Measurements from ENCODE around the gene SH3GL1. TPM values are rescaled to one million over a fixed set of nuclear protein-coding genes. Genes with fewer than 3 reads are reported as not detected.
A peak's percentile ranks its signal among the peaks of the same experiment; 100 is the strongest.

The SH3GL1 gene
- total RNA-seq, 1 donor from 2014 or later, result 96.6 TPM

DNA sequence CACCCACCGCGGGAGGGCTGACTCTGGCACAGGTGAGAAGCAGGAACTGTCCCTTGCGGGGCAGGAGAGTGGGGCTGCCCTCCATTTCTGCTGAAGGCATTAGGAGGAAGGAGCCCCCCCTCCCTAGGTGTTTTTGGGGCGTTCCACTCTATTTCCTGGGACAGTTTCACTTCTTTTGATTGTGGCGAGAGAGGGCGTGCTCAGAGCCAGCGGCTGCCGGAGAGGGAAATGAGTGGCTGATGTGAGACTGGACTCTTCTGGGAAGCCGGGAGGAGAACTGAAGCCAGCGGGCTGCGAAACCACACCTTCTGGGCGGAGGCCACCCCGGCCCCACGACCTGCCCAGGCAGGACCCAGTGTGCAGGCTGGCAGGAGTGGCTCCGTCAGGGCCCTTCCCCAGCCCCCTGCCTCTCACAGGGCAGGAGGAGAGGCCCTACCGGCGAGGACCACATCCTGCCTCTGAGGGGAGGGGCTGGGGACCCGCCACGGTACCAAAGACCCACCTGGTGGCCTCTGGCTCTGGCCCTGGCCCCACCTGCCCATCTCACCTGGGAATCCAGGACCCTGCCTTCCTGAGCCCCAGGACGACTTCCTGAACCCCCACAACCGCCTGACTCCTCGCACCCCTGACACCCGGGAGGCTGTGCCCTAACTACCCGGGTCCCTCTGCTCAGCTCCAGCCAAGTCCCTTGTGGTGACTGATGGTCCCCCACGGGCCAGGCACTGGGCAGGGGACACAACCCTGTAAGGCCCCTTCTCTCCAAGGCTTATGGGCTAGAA lies 31.0 kb downstream of the SH3GL1 start:
- H3K4me1 Mint-ChIP-seq (ENCODE audit: low read depth), result peaks cover 57% of the 10 kb centered on the region
- peak; percentile 71 for DNase-seq (ENCODE audit: low spot score)
- no peaks in the 10 kb centered on the region for H3K9me3 Mint-ChIP-seq (ENCODE audit: low read depth)
- peak overlapping the region; percentile 79 for H3K27ac Mint-ChIP-seq (ENCODE audit: unreplicated experiment)
- H3K4me3 Mint-ChIP-seq (ENCODE audit: unreplicated experiment), result no peak overlapping the region
- TF ChIP-seq, protein P1, sequence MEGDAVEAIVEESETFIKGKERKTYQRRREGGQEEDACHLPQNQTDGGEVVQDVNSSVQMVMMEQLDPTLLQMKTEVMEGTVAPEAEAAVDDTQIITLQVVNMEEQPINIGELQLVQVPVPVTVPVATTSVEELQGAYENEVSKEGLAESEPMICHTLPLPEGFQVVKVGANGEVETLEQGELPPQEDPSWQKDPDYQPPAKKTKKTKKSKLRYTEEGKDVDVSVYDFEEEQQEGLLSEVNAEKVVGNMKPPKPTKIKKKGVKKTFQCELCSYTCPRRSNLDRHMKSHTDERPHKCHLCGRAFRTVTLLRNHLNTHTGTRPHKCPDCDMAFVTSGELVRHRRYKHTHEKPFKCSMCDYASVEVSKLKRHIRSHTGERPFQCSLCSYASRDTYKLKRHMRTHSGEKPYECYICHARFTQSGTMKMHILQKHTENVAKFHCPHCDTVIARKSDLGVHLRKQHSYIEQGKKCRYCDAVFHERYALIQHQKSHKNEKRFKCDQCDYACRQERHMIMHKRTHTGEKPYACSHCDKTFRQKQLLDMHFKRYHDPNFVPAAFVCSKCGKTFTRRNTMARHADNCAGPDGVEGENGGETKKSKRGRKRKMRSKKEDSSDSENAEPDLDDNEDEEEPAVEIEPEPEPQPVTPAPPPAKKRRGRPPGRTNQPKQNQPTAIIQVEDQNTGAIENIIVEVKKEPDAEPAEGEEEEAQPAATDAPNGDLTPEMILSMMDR (IDR thresholded peaks at IDR 0.05), result no peak
- no peaks in the 10 kb centered on the region for H3K36me3 Mint-ChIP-seq (ENCODE audit: low read depth)
- H3K27me3 Mint-ChIP-seq (ENCODE audit: low read depth), result no peaks in the 10 kb centered on the region

DNA sequence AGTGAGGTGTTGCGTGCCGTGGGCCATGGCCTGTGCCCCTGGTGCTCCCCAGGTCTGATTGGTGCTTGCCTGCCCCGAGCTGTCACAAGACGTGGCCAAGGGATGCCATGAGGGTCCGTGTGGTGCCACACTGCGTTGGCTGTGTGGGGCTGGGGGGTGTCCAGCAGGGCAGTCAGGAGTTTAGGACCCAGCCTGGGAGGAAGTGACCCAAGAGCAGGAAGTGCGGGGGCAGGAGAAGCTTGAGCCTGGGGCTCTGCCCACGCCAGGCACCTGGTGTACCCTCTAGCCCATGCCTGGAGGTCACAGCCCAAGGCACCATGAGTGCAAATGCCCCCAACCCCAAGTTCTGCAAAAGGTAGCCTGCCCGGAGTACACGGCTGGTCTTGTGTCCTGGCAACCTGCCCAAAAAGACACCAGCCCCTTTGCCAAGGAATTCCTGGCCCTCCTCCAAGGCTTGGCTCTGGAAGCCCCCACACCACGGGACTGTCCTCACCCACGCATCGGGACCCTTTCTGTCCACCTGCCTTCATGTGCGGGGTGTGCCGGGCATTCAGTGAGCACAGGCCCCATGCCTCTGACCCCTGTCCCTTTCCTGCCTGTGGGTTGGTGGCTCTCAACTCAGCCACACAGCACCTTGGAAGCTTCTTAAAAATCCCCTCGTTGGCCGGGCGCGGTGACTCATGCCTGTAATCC lies 32.1 kb downstream of the SH3GL1 start:
- peak overlapping the region; percentile 65 for H3K27ac Mint-ChIP-seq (ENCODE audit: unreplicated experiment)
- TF ChIP-seq, protein P1 (IDR thresholded peaks at IDR 0.05), result no peak
- peaks cover 47% of the 10 kb centered on the region for H3K4me1 Mint-ChIP-seq (ENCODE audit: low read depth)
- no peak overlapping the region for H3K4me3 Mint-ChIP-seq (ENCODE audit: unreplicated experiment)
- H3K9me3 Mint-ChIP-seq (ENCODE audit: low read depth), result no peaks in the 10 kb centered on the region
- DNase-seq (ENCODE audit: low spot score), result no peak
- no peaks in the 10 kb centered on the region for H3K27me3 Mint-ChIP-seq (ENCODE audit: low read depth)
- H3K36me3 Mint-ChIP-seq (ENCODE audit: low read depth), result no peaks in the 10 kb centered on the region

DNA sequence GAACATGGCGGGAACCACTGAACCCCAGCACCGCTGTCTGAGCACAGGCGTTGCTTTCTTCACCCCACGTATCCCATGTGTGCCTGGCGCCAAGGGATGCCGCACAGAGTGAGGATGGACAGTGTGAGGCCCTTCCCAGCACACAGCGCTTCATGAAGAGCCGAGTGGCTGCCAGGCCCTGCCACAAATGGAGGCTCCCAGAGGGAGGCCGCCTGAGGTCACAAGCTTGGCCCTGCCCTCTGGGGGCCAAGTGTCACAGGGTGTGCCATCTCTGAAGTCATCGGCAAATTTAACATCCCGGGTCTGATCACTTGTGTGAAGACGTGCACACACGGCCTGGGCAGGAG lies 32.6 kb downstream of the SH3GL1 start:
- no peaks in the 10 kb centered on the region for H3K36me3 Mint-ChIP-seq (ENCODE audit: low read depth)
- peak overlapping the region; percentile 65 for H3K27ac Mint-ChIP-seq (ENCODE audit: unreplicated experiment)
- H3K4me3 Mint-ChIP-seq (ENCODE audit: unreplicated experiment), result no peak overlapping the region
- no peak for DNase-seq (ENCODE audit: low spot score)
- H3K9me3 Mint-ChIP-seq (ENCODE audit: low read depth), result no peaks in the 10 kb centered on the region
- no peaks in the 10 kb centered on the region for H3K27me3 Mint-ChIP-seq (ENCODE audit: low read depth)
- TF ChIP-seq, protein P1 (IDR thresholded peaks at IDR 0.05), result no peak
- H3K4me1 Mint-ChIP-seq (ENCODE audit: low read depth), result peaks cover 41% of the 10 kb centered on the region

DNA sequence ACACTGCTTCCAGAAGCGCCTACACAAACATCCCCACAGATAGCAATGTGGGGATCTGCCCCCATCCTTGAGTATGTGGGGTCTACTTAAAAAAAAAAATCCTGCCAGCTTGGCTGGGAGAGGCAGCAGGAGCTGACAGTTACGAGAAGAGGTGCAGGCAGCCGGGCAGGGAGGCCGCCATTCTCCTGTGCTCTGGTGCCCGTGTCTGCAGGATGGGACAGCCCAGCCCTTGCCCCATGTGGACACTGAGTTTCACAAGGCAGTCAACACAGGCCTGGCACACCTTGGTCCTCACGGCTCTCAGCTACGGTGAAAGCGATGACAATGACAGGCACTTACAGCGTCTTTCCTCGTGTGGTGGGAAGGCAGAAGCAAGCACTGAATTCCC lies 33.0 kb downstream of the SH3GL1 start:
- Mint-ChIP-seq H3K27me3 (ENCODE audit: low read depth) (no peaks in the 10 kb centered on the region), H3K4me3 (ENCODE audit: unreplicated experiment) (no peak overlapping the region), H3K4me1 (ENCODE audit: low read depth) (peaks cover 38% of the 10 kb centered on the region), H3K27ac (ENCODE audit: unreplicated experiment) (no peak overlapping the region), H3K36me3 (ENCODE audit: low read depth) (no peaks in the 10 kb centered on the region), H3K9me3 (ENCODE audit: low read depth) (no peaks in the 10 kb centered on the region)
- no peak for DNase-seq (ENCODE audit: low spot score)
- TF ChIP-seq, protein P1 (IDR thresholded peaks at IDR 0.05), result no peak

DNA sequence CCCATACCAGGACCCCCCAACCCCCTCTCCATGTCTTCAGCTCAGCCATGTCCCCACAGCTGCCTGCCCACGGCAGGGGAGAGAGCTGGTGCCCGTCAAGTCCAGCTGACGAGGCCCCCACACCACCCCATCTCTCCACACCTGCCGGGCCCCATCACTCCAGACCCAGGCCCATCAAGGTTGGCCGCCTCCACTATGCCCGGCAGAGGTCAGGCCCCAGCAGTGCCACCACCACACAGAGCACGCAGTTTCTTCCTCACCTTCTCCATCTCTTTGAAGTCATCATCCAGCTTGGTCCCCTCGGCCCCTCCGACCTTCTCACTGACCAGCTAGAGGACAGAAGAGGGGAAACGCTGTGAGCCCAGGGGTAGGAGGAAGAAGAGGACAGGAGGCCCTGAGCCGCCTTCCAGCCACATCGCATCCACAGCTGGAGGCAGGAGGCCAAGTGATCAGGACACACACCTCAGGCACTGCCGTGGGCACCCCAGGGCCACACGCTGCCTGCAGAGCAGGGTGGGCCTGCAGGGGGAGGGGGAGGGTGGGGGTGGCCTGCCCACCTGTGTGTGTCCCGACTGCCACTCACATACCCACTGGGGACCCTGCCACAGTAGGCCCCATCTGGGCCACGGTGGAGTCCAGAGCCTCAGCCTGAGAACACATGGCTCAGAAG lies 33.5 kb downstream of the SH3GL1 start:
- H3K36me3 Mint-ChIP-seq (ENCODE audit: low read depth), result peaks cover 3% of the 10 kb centered on the region
- no peak overlapping the region for H3K27ac Mint-ChIP-seq (ENCODE audit: unreplicated experiment)
- TF ChIP-seq, protein P1 (IDR thresholded peaks at IDR 0.05), result no peak
- no peak overlapping the region for H3K4me3 Mint-ChIP-seq (ENCODE audit: unreplicated experiment)
- peaks cover 33% of the 10 kb centered on the region for H3K4me1 Mint-ChIP-seq (ENCODE audit: low read depth)
- no peaks in the 10 kb centered on the region for H3K9me3 Mint-ChIP-seq (ENCODE audit: low read depth)
- DNase-seq (ENCODE audit: low spot score), result no peak
- no peaks in the 10 kb centered on the region for H3K27me3 Mint-ChIP-seq (ENCODE audit: low read depth)

Measured in chondrocyte (in vitro differentiated cells).